Hematopoietic multipotent progenitor cell treated with erythropoietin and hydrocortisone succinate and interleukin-3 and kit ligand, for 17 days (in vitro differentiated cells): ENCODE measurements around the gene DNAH17.

ENCODE experiments used
- DNase-seq: peaks from one replicate; pipeline ENCODE4 v3.0.0-alpha.2; 2015; ENCODE audit warnings: low spot score

Gene DNAH17

GRCh38 chr17:78541488-78542206, 35.5 kb downstream of the DNAH17 start:
- no peak for DNase-seq

DNA sequence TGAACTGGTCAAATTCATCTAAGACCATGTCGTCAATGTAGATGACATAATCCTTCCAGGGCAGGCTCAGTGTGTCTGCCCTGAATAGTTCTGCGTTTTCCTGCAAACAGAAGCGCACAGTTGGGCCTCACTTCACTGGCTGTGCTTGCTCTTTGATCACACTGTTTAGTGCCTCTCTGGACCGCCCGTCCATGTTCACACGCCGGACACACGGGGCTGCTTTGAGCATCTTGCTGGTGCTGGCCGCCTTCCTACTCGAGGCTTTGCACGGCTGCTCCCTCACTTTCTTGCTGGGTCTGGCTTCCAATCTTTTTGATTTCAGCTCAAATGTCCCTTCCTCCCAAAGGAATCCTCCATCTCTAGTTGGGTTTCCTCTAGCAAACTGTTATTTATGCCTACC, 37.4 kb downstream of the DNAH17 start:
- no peak for DNase-seq

- no peak for DNase-seq
Measured at GRCh38 chr17:78538033-78538776, 39.0 kb downstream of the DNAH17 start.

- DNase-seq, result no peak
Measured at GRCh38 chr17:78537217-78537860, 39.9 kb downstream of the DNAH17 start.

DNA sequence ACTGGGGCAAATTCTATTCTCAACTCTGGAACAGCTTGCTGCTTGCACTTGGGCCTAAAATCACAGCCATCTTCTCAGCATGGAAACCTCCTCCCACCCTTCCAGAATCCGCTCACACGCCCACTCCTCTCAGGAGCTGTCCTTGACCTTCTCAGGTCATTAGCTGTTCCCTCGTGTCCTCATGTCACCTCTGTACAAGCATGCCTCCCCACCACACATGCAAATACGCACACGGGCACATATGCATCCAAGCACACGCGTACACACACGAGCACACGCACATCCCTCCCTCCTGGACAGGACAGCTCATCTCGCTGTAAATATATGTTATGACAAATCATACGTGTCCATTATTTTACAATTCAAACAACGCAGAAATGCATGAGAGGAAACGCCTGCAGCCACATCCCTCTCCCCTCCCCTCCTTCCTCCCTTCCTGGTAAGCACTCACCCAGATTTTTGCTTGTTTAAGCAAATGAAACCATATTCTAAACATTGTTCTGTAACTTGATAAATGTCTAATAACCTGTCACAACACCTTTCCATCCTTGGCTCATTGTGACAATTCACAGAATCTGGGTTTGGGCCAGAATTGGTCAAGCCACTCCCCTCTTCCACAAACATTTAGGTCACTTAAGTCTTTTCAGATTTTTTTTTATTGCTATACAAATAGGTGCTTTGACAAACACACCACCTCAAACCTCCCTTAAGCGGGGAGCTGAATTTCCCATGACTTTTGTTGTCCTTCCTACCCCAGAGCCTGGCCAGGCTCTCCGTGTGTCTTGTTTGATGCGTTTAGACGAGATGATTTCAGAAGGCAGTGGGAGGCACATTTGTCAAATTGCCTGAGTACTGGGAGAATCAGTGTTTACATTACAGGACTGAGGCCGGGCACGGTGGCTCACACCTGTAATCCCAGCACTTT, 41.7 kb downstream of the DNAH17 start:
- DNase-seq, result no peak

GRCh38 chr17:78534492-78535272, 42.5 kb downstream of the DNAH17 start:
- DNase-seq, result no peak

GRCh38 chr17:78532922-78533640, 44.1 kb downstream of the DNAH17 start:
- no peak for DNase-seq

- DNase-seq, result no peak
Measured at GRCh38 chr17:78532311-78532710, 44.9 kb downstream of the DNAH17 start.

DNA sequence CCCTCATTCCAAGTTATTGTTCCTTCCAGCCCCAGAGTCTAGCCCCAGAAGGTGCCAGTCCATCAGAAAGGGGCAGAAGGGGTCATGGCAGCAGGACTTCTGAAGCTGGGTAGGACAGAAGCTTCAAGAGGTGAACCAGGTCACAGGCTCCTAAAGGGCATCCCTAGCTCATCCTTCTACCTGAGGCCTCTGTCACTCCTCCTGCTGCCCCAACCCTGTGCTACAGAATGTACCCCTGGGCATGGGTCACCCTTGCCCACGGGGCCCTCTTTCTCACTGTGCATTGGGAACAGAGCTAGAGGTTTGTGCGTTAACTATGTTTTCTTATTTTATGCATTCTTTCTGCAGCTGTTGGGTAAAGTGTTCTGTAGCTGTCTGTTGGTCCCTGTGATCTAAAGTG, 46.5 kb downstream of the DNAH17 start:
- no peak for DNase-seq

DNA sequence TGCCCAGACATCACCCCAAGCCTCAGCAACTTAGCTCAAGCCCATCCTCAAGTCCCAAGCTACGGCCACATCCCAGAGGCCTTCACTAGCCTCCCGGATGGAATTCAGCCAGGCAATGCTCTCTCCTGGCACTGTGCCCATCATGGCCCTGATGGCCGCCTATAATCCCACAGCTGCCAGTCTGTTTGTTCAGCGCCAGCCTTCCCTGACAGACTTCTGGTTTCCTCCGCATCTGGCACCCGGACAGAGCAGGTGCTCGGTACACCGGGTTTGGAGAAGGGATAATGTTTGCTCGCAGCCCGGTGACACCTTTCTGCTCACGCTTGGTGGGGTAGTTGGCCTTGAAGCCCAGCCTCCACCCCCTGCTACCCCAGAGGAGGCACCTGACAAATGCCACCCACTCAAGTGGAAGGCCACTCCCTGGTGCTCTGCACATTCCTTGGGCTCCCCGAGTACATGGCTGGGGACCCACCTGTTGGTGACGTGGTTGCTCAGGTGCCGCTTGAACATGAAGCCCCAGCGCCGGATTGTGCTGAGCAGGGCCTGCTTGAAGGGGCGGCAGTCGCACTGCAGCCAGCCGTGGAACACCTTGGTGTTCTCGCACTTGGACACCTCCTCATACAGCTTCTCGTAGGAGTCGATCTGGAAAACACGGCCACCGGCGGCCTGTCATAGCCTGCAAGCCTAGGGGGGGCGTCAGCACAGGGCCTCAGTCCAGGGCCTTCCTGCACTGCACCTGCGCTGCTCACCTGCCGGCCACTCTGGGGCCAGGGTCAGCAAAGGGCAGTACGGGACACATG, 47.1 kb downstream of the DNAH17 start:
- DNase-seq, result no peak

GRCh38 chr17:78529251-78529650, 47.9 kb downstream of the DNAH17 start:
- no peak for DNase-seq

- DNase-seq, result no peak
Measured at GRCh38 chr17:78528541-78528940, 48.7 kb downstream of the DNAH17 start.

DNA sequence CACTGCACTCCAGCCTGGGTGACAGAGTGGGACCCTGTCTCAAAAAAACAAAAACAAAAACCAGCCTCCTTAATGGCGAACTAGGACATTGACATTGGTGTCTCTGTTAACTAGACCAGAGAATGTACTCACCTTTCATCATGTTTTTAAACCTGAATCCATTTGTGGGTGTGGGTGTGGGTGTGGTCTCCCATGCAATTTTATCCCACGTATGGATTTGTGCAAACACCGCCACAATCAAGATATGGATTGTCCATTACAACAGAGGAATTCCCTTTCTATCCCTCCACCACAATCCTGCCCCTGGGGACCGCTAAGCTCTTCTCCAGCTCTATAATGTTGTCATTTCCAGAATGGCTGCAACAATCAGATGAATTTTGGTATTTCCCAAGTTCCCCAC, 49.9 kb downstream of the DNAH17 start:
- DNase-seq, result no peak

GRCh38 chr17:78526231-78527025, 50.8 kb downstream of the DNAH17 start:
- DNase-seq, result no peak

- no peak for DNase-seq
Measured at GRCh38 chr17:78525511-78526160, 51.6 kb downstream of the DNAH17 start.

GRCh38 chr17:78524870-78525510, 52.2 kb downstream of the DNAH17 start:
- DNase-seq, result no peak

- no peak for DNase-seq
Measured at GRCh38 chr17:78523934-78524655, 53.1 kb downstream of the DNAH17 start.
